KMS-11 (cell line): ENCODE data around the gene CDH4.

ENCODE experiments used
- H2AFZ ChIP-seq: fragments of 200-600 bp; sonication (generic); 2 replicates; pipeline ENCODE4 v1.6.1; 2016; ENCODE audit warnings: antibody characterized with exemption, mixed run types, low read depth
- H3K27ac ChIP-seq: fragments of 200-600 bp; sonication (generic); 2 replicates; pipeline ENCODE4 v1.6.1; 2016; ENCODE audit warnings: mild to moderate bottlenecking, mixed run types
- H3K27me3 ChIP-seq: fragments of 200-600 bp; sonication (generic); 2 replicates; pipeline ENCODE4 v1.6.1; 2017; ENCODE audit warnings: mild to moderate bottlenecking, low read depth, mixed run types, moderate library complexity; ENCODE audit not compliant: insufficient read depth
- H3K36me3 ChIP-seq: fragments of 200-600 bp; sonication (generic); 2 replicates; pipeline ENCODE4 v1.6.1; 2017; ENCODE audit warnings: mild to moderate bottlenecking, mixed run types; ENCODE audit not compliant: insufficient read depth
- H3K4me1 ChIP-seq: fragments of 200-600 bp; sonication (generic); 2 replicates; pipeline ENCODE4 v1.6.1; 2016; ENCODE audit warnings: mild to moderate bottlenecking, low read depth, mixed run types; ENCODE audit not compliant: poor library complexity, severe bottlenecking
- H3K4me2 ChIP-seq: fragments of 200-600 bp; sonication (generic); 2 replicates; pipeline ENCODE4 v1.7.0; 2016; ENCODE audit warnings: mild to moderate bottlenecking, mixed run types
- H3K4me3 ChIP-seq: fragments of 200-600 bp; sonication (generic); IDR thresholded peaks from 2 replicates; pipeline ENCODE4 v1.6.1; 2017; ENCODE audit warnings: low read depth, low read length, mixed read lengths; ENCODE audit not compliant: insufficient read depth
- H3K79me2 ChIP-seq: fragments of 200-600 bp; sonication (generic); 2 replicates; pipeline ENCODE4 v1.6.1; 2016; ENCODE audit warnings: low read depth, mixed run types; ENCODE audit not compliant: insufficient read depth
- H3K9ac ChIP-seq: fragments of 200-600 bp; sonication (generic); 2 replicates; pipeline ENCODE4 v1.6.1; 2016; ENCODE audit warnings: mild to moderate bottlenecking, mixed run types
- H4K20me1 ChIP-seq: fragments of 200-600 bp; sonication (generic); 2 replicates; pipeline ENCODE4 v1.6.1; 2016; ENCODE audit warnings: mild to moderate bottlenecking, mixed run types; ENCODE audit not compliant: insufficient read depth
- TF ChIP-seq, protein P1 (sequence below): fragments of 200-600 bp; sonication (generic); conservative IDR thresholded peaks from 2 replicates; pipeline ENCODE4 v1.6.1; 2017; ENCODE audit warnings: low read depth, mild to moderate bottlenecking, antibody characterized with exemption, low read length, moderate library complexity, mixed read lengths

CDH4 gene

DNA sequence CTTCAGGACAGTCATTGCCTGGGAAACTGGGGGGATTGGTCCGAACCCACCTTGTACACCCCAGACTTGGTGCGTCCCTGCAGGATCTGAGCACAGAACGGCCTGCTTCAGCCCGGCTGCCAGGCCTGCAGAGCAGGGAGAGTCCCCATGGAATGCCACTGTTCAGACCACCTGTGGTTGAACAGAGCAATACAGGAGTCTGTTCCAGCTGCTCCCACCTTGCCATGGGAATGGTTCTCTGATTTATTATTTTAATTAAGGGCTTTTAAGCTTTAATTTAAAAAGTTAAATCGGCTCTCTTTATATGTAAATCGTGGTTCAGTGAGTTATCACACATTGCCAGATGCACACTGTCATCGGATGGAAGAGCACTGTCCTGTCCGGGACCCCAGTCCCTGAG, 310.4 kb downstream of the CDH4 start:
- Histone ChIP-seq H3K27ac (no peak overlapping the region), H3K4me2 (no peak overlapping the region), H3K27me3 (peaks cover 17% of the 10 kb centered on the region; the same call in 1 of the 2 replicates), H3K79me2 (no peaks in the 10 kb centered on the region), H3K4me1 (no peaks in the 10 kb centered on the region), H3K36me3 (no peaks in the 10 kb centered on the region), H2AFZ (no peak overlapping the region), H4K20me1 (no peaks in the 10 kb centered on the region), H3K9ac (no peak overlapping the region), H3K4me3 (no peak overlapping the region)
- TF ChIP-seq, protein P1, sequence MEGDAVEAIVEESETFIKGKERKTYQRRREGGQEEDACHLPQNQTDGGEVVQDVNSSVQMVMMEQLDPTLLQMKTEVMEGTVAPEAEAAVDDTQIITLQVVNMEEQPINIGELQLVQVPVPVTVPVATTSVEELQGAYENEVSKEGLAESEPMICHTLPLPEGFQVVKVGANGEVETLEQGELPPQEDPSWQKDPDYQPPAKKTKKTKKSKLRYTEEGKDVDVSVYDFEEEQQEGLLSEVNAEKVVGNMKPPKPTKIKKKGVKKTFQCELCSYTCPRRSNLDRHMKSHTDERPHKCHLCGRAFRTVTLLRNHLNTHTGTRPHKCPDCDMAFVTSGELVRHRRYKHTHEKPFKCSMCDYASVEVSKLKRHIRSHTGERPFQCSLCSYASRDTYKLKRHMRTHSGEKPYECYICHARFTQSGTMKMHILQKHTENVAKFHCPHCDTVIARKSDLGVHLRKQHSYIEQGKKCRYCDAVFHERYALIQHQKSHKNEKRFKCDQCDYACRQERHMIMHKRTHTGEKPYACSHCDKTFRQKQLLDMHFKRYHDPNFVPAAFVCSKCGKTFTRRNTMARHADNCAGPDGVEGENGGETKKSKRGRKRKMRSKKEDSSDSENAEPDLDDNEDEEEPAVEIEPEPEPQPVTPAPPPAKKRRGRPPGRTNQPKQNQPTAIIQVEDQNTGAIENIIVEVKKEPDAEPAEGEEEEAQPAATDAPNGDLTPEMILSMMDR, result no peak

DNA sequence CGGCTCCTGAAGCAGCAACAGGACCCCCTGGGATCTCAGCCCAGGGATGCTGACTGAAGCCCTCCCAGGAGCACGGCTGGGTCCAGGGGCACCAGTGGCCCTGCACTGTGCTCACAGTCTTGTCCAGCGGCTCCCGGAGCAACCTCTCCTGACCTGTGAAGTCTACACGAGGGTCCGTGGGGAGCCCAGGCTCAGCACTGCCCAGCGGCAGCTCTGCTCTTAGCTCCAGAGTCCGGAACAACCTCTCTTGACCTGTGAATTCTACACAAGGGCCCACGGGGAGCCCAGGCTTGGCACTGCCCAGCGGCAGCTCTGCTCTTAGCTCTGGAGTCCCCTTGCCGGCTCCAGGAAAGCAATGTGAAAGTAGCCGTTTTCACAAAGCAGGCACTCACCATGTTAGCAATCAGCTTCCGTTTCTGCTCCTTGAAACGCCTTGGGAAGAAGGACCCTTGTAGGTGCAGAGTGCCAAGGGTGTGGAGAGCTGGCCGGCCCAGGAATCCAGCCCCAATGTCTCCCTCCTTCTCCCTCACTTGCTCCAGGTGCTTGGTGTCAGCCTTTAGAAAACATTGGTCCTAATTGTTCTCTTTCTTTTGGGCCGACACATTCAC, 310.9 kb downstream of the CDH4 start:
- no peaks in the 10 kb centered on the region for H4K20me1 ChIP-seq
- TF ChIP-seq, protein P1, result no peak
- H3K79me2 ChIP-seq, result no peaks in the 10 kb centered on the region
- no peak overlapping the region for H3K4me2 ChIP-seq
- H3K4me1 ChIP-seq, result no peaks in the 10 kb centered on the region
- H3K27me3 ChIP-seq, result peaks cover 12% of the 10 kb centered on the region; the same call in 1 of the 2 replicates
- H3K9ac ChIP-seq, result no peak overlapping the region
- H2AFZ ChIP-seq, result no peak overlapping the region
- no peak overlapping the region for H3K4me3 ChIP-seq
- H3K27ac ChIP-seq, result no peak overlapping the region
- no peaks in the 10 kb centered on the region for H3K36me3 ChIP-seq

DNA sequence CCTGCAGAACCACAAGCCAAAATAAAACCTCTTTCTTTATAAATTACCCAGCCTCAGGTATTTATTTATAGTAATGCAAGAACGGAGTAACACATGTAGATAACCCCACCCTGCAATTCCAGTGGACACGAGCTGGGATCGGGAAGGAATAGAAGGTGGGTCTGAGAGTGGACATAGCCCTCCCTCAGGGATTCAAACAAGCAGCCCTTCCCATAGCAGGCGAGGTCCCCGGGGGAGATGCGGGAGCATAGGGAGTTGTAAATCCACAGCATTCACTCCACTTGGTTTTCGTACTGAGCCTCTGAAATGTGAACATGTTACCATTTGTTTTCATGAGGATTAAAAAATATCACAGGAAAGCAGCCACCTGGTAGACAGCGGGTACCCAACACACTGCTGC, 312.6 kb downstream of the CDH4 start:
- no peaks in the 10 kb centered on the region for H3K79me2 ChIP-seq

DNA sequence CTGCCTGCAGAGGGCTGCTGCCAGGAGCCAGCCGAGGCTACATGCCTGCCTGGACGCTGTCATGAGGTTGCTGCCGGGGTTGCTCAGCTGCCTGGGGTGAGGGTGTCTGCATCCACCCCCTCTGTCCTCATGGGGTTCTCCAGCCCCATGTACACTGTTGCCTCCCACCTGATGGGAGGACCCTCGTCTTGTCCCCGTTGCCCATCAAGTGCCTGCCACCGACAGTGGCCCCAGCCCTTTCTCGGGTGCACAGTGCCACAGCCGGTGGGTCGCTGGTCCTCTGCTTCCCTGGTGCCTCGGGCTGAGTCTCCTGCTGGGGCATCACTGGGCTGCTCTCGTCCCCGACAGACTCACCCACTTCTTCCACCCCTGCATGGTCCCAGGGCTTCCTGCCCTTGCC, 313.7 kb downstream of the CDH4 start:
- no peak overlapping the region for H3K4me3 ChIP-seq
- no peaks in the 10 kb centered on the region for H4K20me1 ChIP-seq
- no peak overlapping the region for H3K9ac ChIP-seq
- TF ChIP-seq, protein P1, result no peak
- H3K27me3 ChIP-seq, result peaks cover 16% of the 10 kb centered on the region; the same call in 1 of the 2 replicates
- H3K4me1 ChIP-seq, result no peaks in the 10 kb centered on the region
- H3K27ac ChIP-seq, result no peak overlapping the region
- no peaks in the 10 kb centered on the region for H3K79me2 ChIP-seq
- no peak overlapping the region for H3K4me2 ChIP-seq
- H3K36me3 ChIP-seq, result no peaks in the 10 kb centered on the region
- H2AFZ ChIP-seq, result no peak overlapping the region

More for the DNA sequence above, 312.6 kb downstream of the CDH4 start:
- Histone ChIP-seq H3K27me3 (peaks cover 12% of the 10 kb centered on the region; the same call in 1 of the 2 replicates), H3K36me3 (no peaks in the 10 kb centered on the region), H3K27ac (no peak overlapping the region), H4K20me1 (no peaks in the 10 kb centered on the region), H3K4me2 (no peak overlapping the region), H3K4me3 (no peak overlapping the region), H2AFZ (no peak overlapping the region), H3K9ac (no peak overlapping the region), H3K4me1 (no peaks in the 10 kb centered on the region)
- TF ChIP-seq, protein P1, result no peak
